DOHH2 (cell line): ENCODE results near the gene CTDSP1.

Source experiments
- H3F3A ChIP-seq: fragments of 200-600 bp; sonication (generic), shearing (Covaris generic); 2 replicates; pipeline ENCODE4 v1.6.0; 2016; ENCODE audit warnings: antibody characterized with exemption, mild to moderate bottlenecking; ENCODE audit not compliant: control insufficient read depth, insufficient read depth
- H3K27ac ChIP-seq: fragments of 200-600 bp; sonication (generic); 2 replicates; pipeline ENCODE4 v1.5.1; 2014; ENCODE audit warnings: low read depth, mild to moderate bottlenecking, low read length, moderate library complexity
- H3K27me3 ChIP-seq: fragments of 200-600 bp; sonication (generic); 2 replicates; pipeline ENCODE4 v1.6.1; 2014; ENCODE audit warnings: mild to moderate bottlenecking, low read length, mixed read lengths; ENCODE audit not compliant: control insufficient read depth
- H3K36me3 ChIP-seq: fragments of 200-600 bp; sonication (generic); 2 replicates; pipeline ENCODE4 v1.6.1; 2014; ENCODE audit warnings: mild to moderate bottlenecking, low read length, moderate library complexity, mixed read lengths; ENCODE audit not compliant: control insufficient read depth
- H3K4me1 ChIP-seq: fragments of 200-600 bp; sonication (generic); 2 replicates; pipeline ENCODE4 v1.6.1; 2014; ENCODE audit warnings: mild to moderate bottlenecking, low read length, mixed read lengths; ENCODE audit not compliant: control insufficient read depth
- H3K4me2 ChIP-seq: fragments of 200-600 bp; sonication (generic); 2 replicates; pipeline ENCODE4 v1.6.0; 2014; ENCODE audit warnings: mild to moderate bottlenecking, low read length, moderate library complexity
- H3K4me3 ChIP-seq: fragments of 200-600 bp; sonication (generic); 2 replicates; pipeline ENCODE4 v1.5.1; 2014; ENCODE audit warnings: mild to moderate bottlenecking, low read length, mixed read lengths
- H3K79me2 ChIP-seq: fragments of 200-600 bp; sonication (generic); 2 replicates; pipeline ENCODE4 v1.6.1; 2014; ENCODE audit warnings: mild to moderate bottlenecking, low read length, mixed read lengths; ENCODE audit not compliant: control insufficient read depth
- H3K9me2 ChIP-seq: fragments of 200-600 bp; sonication (generic); replicated peaks from 2 replicates; pipeline ENCODE4 v1.6.1; 2014; ENCODE audit warnings: mild to moderate bottlenecking, low read length, mixed read lengths; ENCODE audit not compliant: control insufficient read depth
- H3K9me3 ChIP-seq: fragments of 200-600 bp; sonication (generic); 2 replicates; pipeline ENCODE4 v1.6.1; 2014; ENCODE audit warnings: antibody characterized with exemption, low read length, mixed read lengths; ENCODE audit not compliant: control insufficient read depth, insufficient read depth
- H4K20me1 ChIP-seq: fragments of 200-600 bp; sonication (generic); 2 replicates; pipeline ENCODE4 v1.6.0; 2014; ENCODE audit warnings: low read depth, mild to moderate bottlenecking, antibody characterized with exemption, low read length, moderate library complexity; ENCODE audit not compliant: control insufficient read depth, insufficient read depth
- CTCF ChIP-seq: fragments of 200-600 bp; sonication (generic); IDR thresholded peaks from one replicate; pipeline ENCODE4 v1.5.1; 2014; ENCODE audit warnings: antibody characterized with exemption, mild to moderate bottlenecking, low read depth, low read length; ENCODE audit not compliant: poor library complexity, severe bottlenecking
- EZH2phosphoT487 ChIP-seq: fragments of 200-600 bp; sonication (generic); IDR thresholded peaks from 2 replicates; pipeline ENCODE4 v1.6.1; 2017; ENCODE audit warnings: borderline replicate concordance, mild to moderate bottlenecking, antibody characterized with exemption, low read length, moderate library complexity, mixed read lengths

Gene CTDSP1

GRCh38 chr2:218402911-218403411 lies 3.3 kb downstream of the CTDSP1 start:
- no peaks in the 10 kb centered on the region for H3K9me2 ChIP-seq
- no peak overlapping the region for H3K27ac ChIP-seq
- H3K27me3 ChIP-seq = no peaks in the 10 kb centered on the region
- H3K4me1 ChIP-seq = peaks cover 75% of the 10 kb centered on the region
- peak overlapping the region; percentile 91 for H3K4me2 ChIP-seq
- H3K4me3 ChIP-seq = no peak overlapping the region
- TF ChIP-seq CTCF (no peak), EZH2phosphoT487 (no peak)
- H3F3A ChIP-seq = no peaks in the 10 kb centered on the region
- H4K20me1 ChIP-seq = no peaks in the 10 kb centered on the region
- H3K36me3 ChIP-seq = peaks cover 49% of the 10 kb centered on the region
- no peaks in the 10 kb centered on the region for H3K9me3 ChIP-seq
- H3K79me2 ChIP-seq = peaks cover 44% of the 10 kb centered on the region

- Histone ChIP-seq H3F3A (no peaks in the 10 kb centered on the region), H3K9me3 (no peaks in the 10 kb centered on the region), H3K79me2 (peaks cover 41% of the 10 kb centered on the region), H3K4me2 (peak overlapping the region; percentile 91), H3K4me1 (peaks cover 69% of the 10 kb centered on the region), H3K27me3 (no peaks in the 10 kb centered on the region), H3K36me3 (peaks cover 49% of the 10 kb centered on the region), H3K27ac (no peak overlapping the region), H3K4me3 (no peak overlapping the region), H4K20me1 (no peaks in the 10 kb centered on the region), H3K9me2 (no peaks in the 10 kb centered on the region)
- no peak for TF ChIP-seq CTCF
- TF ChIP-seq EZH2phosphoT487 = no peak
These were observed 4.1 kb downstream of the CTDSP1 start for GRCh38 chr2:218403810-218404209.

- H3K27ac ChIP-seq = peak overlapping the region; percentile 68
- H3K36me3 ChIP-seq = peaks cover 49% of the 10 kb centered on the region
- H3K4me3 ChIP-seq = no peak overlapping the region
- TF ChIP-seq CTCF = no peak
- H3K4me1 ChIP-seq = peaks cover 63% of the 10 kb centered on the region
- H3K79me2 ChIP-seq = peaks cover 35% of the 10 kb centered on the region
- H3K9me3 ChIP-seq = no peaks in the 10 kb centered on the region
- peak overlapping the region; percentile 91 for H3K4me2 ChIP-seq
- no peaks in the 10 kb centered on the region for H3K9me2 ChIP-seq
- no peaks in the 10 kb centered on the region for H3F3A ChIP-seq
- H3K27me3 ChIP-seq = no peaks in the 10 kb centered on the region
- H4K20me1 ChIP-seq = no peaks in the 10 kb centered on the region
These were observed 4.8 kb downstream of the CTDSP1 start for GRCh38 chr2:218404351-218405085.
